HepG2 (cell line): ENCODE results near the gene TPPP3. TPM values are rescaled to one million over a fixed set of nuclear protein-coding genes. Genes with fewer than 3 reads are reported as not detected.

Experiments
- CCDC6 ChIP-seq: sonication (generic); formaldehyde crosslinking; IDR thresholded peaks from 2 replicates; pipeline ENCODE4 v1.8.1; 2022; ENCODE audit warnings: mild to moderate bottlenecking, missing genetic modification reagents, moderate library complexity
- PRMT3 ChIP-seq: sonication (generic); formaldehyde crosslinking; IDR thresholded peaks from 2 replicates; pipeline ENCODE4 v1.8.1; 2022; ENCODE audit warnings: low read depth, mild to moderate bottlenecking, moderate library complexity, missing genetic modification reagents, borderline replicate concordance
- RNF219 ChIP-seq: sonication (generic); formaldehyde crosslinking; IDR thresholded peaks from 2 replicates; pipeline ENCODE4 v1.5.0; 2020; ENCODE audit warnings: mild to moderate bottlenecking, missing genetic modification reagents
- ZBED4 ChIP-seq: sonication (generic); formaldehyde crosslinking; IDR thresholded peaks from 2 replicates; pipeline ENCODE4 v1.4.0; 2020; ENCODE audit warnings: missing genetic modification reagents, borderline replicate concordance
- ZNF160 ChIP-seq: sonication (generic); formaldehyde crosslinking; IDR thresholded peaks from 2 replicates; pipeline ENCODE4 v1.8.0; 2022; ENCODE audit warnings: mild to moderate bottlenecking, inconsistent platforms, missing genetic modification reagents
- ZNF207 ChIP-seq: fragments of 450-650 bp; IDR thresholded peaks from 2 replicates; pipeline ENCODE4 v1.6.1; 2016; ENCODE audit warnings: antibody characterized with exemption, borderline replicate concordance
- ZNF331 ChIP-seq: sonication (generic); formaldehyde crosslinking; IDR thresholded peaks from 2 replicates; pipeline ENCODE4 v1.4.0; 2020; ENCODE audit warnings: missing genetic modification reagents
- ZNF468 ChIP-seq: sonication (generic); formaldehyde crosslinking; IDR thresholded peaks from 2 replicates; pipeline ENCODE4 v1.8.0; 2022; ENCODE audit warnings: mild to moderate bottlenecking, moderate library complexity, missing genetic modification reagents
- ZNF556 ChIP-seq: sonication (generic); formaldehyde crosslinking; IDR thresholded peaks from 2 replicates; pipeline ENCODE4 v1.4.0; 2020; ENCODE audit warnings: mild to moderate bottlenecking, missing genetic modification reagents, borderline replicate concordance
- ZNF607 ChIP-seq: sonication (generic); formaldehyde crosslinking; IDR thresholded peaks from 2 replicates; pipeline ENCODE4 v1.5.1; 2020; ENCODE audit warnings: missing genetic modification reagents, mild to moderate bottlenecking, borderline replicate concordance
- ZSCAN25 ChIP-seq: sonication (generic); formaldehyde crosslinking; IDR thresholded peaks from 2 replicates; pipeline ENCODE4 v1.8.0; 2022; ENCODE audit warnings: mild to moderate bottlenecking, missing genetic modification reagents
- polyA plus RNA-seq, 8 experiments: library from polyadenylated mRNA; depleted of rRNA in 3 of 8; stranded (reverse) in 7 of 8; unstranded in 1 of 8; fragments of >200 nt; fragmentation: Illumina TruSeq in 4 of 8; extraction: Trizol in 4 of 8; gene quantifications; 2 replicates each; pipeline versions ENCODE4 v1.2.1 to v1.2.3, GENCODE V29; 2011 to 2016; ENCODE audit warnings: low read depth in 4 of 8, missing spikeins in 1 of 8, mixed read lengths in 1 of 8; ENCODE audit not compliant: insufficient read depth in 1 of 8
- total RNA-seq, 5 experiments: library from RNA; depleted of rRNA; stranded (reverse); fragments of >200 nt; fragmentation: Illumina TruSeq; extraction: Trizol; gene quantifications; 2 replicates each; pipeline ENCODE4 v1.2.3, GENCODE V29; 2016; ENCODE audit warnings: low read depth in 1 of 5
- TF ChIP-seq, protein P1 (sequence below): sonication (generic); formaldehyde crosslinking; conservative IDR thresholded peaks from 2 replicates; pipeline ENCODE4 v1.8.0; 2022; ENCODE audit warnings: low read depth, missing genetic modification reagents
- TF ChIP-seq, protein P2 (sequence below): sonication (generic); formaldehyde crosslinking; IDR thresholded peaks from 2 replicates; pipeline ENCODE4 v1.5.1; 2020; ENCODE audit warnings: mild to moderate bottlenecking, missing genetic modification reagents, borderline replicate concordance
- TF ChIP-seq, protein P3 (sequence below): sonication (generic); formaldehyde crosslinking; IDR thresholded peaks from 2 replicates; pipeline ENCODE4 v1.4.0; 2020; ENCODE audit warnings: missing genetic modification reagents; ENCODE audit errors: not compliant biosample characterization

Gene TPPP3
- total and polyA plus RNA-seq, 2 of the 13 experiments (the other 11 are each of a cell fraction or from before 2014, with no cell fraction given): 0.16 to 0.44 TPM

DNA sequence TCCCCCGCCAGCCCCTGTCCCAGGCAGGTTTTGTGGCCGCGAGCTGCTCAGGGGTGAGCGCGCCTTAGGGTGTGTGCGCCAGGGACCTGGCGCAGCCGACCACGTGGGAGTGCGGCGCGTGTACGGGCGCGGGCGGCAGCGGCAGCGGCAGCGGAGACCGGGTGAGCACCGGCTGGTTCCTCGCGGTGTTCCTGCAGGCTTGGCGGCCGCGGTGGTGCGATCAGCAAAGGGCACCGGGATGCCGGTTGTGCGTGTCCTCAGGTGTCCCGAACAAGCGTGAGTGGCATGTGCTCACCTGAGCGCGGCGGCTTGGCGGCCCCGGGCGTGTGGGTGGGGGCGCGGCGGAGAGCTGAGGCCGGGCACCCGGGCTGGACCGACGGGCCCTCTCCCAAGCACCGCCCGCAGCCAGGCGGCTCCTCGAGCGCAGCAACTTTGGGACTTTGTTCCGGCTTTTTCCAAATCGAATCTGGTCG, 37.2 kb upstream of the TPPP3 start (continued):
- no peak for TF ChIP-seq ZBED4 (CRISPR knock-in tag)
- 0 out of 2 replicates have a peak, but pooled peaks have one; percentile 45 for TF ChIP-seq ZNF160
- TF ChIP-seq PRMT3 (CRISPR knock-in tag): no peak
- TF ChIP-seq, protein P1, sequence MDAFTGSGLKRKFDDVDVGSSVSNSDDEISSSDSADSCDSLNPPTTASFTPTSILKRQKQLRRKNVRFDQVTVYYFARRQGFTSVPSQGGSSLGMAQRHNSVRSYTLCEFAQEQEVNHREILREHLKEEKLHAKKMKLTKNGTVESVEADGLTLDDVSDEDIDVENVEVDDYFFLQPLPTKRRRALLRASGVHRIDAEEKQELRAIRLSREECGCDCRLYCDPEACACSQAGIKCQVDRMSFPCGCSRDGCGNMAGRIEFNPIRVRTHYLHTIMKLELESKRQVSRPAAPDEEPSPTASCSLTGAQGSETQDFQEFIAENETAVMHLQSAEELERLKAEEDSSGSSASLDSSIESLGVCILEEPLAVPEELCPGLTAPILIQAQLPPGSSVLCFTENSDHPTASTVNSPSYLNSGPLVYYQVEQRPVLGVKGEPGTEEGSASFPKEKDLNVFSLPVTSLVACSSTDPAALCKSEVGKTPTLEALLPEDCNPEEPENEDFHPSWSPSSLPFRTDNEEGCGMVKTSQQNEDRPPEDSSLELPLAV (CRISPR knock-in tag): no peak
- peak; percentile 95; the same call in 1 of the 2 replicates for TF ChIP-seq CCDC6 (CRISPR knock-in tag)
- peak; percentile 85; the same call in 1 of the 2 replicates for TF ChIP-seq ZNF468 (CRISPR knock-in tag)
- 0 out of 2 replicates have a peak, but pooled peaks have one; percentile 18 for TF ChIP-seq ZNF331 (CRISPR knock-in tag)
- TF ChIP-seq ZNF607: no peak; the same call in 1 of the 2 replicates
- TF ChIP-seq, protein P2, sequence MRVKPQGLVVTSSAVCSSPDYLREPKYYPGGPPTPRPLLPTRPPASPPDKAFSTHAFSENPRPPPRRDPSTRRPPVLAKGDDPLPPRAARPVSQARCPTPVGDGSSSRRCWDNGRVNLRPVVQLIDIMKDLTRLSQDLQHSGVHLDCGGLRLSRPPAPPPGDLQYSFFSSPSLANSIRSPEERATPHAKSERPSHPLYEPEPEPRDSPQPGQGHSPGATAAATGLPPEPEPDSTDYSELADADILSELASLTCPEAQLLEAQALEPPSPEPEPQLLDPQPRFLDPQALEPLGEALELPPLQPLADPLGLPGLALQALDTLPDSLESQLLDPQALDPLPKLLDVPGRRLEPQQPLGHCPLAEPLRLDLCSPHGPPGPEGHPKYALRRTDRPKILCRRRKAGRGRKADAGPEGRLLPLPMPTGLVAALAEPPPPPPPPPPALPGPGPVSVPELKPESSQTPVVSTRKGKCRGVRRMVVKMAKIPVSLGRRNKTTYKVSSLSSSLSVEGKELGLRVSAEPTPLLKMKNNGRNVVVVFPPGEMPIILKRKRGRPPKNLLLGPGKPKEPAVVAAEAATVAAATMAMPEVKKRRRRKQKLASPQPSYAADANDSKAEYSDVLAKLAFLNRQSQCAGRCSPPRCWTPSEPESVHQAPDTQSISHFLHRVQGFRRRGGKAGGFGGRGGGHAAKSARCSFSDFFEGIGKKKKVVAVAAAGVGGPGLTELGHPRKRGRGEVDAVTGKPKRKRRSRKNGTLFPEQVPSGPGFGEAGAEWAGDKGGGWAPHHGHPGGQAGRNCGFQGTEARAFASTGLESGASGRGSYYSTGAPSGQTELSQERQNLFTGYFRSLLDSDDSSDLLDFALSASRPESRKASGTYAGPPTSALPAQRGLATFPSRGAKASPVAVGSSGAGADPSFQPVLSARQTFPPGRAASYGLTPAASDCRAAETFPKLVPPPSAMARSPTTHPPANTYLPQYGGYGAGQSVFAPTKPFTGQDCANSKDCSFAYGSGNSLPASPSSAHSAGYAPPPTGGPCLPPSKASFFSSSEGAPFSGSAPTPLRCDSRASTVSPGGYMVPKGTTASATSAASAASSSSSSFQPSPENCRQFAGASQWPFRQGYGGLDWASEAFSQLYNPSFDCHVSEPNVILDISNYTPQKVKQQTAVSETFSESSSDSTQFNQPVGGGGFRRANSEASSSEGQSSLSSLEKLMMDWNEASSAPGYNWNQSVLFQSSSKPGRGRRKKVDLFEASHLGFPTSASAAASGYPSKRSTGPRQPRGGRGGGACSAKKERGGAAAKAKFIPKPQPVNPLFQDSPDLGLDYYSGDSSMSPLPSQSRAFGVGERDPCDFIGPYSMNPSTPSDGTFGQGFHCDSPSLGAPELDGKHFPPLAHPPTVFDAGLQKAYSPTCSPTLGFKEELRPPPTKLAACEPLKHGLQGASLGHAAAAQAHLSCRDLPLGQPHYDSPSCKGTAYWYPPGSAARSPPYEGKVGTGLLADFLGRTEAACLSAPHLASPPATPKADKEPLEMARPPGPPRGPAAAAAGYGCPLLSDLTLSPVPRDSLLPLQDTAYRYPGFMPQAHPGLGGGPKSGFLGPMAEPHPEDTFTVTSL (CRISPR knock-in tag): peak; percentile 64; the same call in 1 of the 2 replicates
- no peak for TF ChIP-seq RNF219
- peak; percentile 55 for TF ChIP-seq ZSCAN25 (CRISPR knock-in tag)
- TF ChIP-seq, protein P3, sequence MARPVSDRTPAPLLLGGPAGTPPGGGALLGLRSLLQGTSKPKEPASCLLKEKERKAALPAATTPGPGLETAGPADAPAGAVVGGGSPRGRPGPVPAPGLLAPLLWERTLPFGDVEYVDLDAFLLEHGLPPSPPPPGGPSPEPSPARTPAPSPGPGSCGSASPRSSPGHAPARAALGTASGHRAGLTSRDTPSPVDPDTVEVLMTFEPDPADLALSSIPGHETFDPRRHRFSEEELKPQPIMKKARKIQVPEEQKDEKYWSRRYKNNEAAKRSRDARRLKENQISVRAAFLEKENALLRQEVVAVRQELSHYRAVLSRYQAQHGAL (CRISPR knock-in tag): peak; percentile 88
- TF ChIP-seq ZNF207: no peak
- peak; percentile 73 for TF ChIP-seq ZNF556
